ENCODE results near the gene SPP1. TPM values are rescaled to one million over a fixed set of nuclear protein-coding genes. Genes with fewer than 3 reads are reported as not detected.

The SPP1 gene

DNA sequence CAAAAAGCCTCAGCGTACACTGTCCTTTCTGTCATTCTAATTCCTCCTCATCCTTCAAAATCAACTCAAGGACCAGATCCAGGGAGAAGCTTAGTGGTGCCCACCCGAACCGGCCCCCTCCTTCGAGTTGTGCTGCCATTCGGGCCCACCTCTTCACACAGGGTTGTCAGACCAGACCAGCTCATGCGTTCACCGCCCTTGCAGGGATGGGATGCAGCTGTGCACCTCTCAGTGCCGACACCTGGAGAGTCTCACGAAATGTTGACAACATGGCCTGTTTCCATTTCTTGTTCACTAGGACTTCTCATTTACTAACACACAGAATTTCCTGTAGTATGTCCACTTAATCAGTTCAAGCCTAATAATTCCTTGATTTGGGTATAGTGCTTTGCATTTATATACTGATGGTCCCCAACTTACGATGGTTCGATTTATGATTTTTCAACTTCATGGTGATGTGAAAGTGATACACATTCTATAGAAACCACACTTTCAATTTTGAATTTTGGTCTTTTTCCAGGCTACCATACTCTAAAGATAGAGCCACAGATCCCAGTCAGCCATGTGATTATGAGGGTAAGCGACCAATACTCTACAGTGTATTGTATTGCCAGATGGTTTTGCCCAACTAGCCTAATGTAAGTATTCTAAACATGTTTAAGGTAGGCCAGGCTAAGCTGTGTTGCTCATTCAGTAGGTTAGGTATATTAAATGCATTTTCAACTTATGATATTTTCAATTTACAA is 55.2 kb downstream of the SPP1 start:
- peaks cover 42% of the 10 kb centered on the region for H3K79me1 ChIP-seq (replicated peaks; ENCODE audit: low read length, poor library complexity, severe bottlenecking)
- no peak overlapping the region for H2BK120ac ChIP-seq (ENCODE audit: low read depth, low read length)
- H3K18ac ChIP-seq (ENCODE audit: low read depth in 1 of 2, low read length in 2 of 2) = peak overlapping the region in 1 of 2 experiments; percentile 46
- H3K4me1 ChIP-seq (ENCODE audit: control insufficient read depth, insufficient read depth, low read depth, low read length) = peaks cover 1% of the 10 kb centered on the region
- no peak overlapping the region for H3K4ac ChIP-seq (ENCODE audit: low read depth in 1 of 2, low read length in 2 of 2)
- no peak overlapping the region for H2BK15ac ChIP-seq (ENCODE audit: low read depth, poor library complexity, severe bottlenecking)
- H4K8ac ChIP-seq (ENCODE audit: low read length) = no peak overlapping the region
- H2BK5ac ChIP-seq (ENCODE audit: low read depth, low read length, poor library complexity, severe bottlenecking) = no peak overlapping the region
- H2BK12ac ChIP-seq (ENCODE audit: low read length in 2 of 2) = no peak overlapping the region
- H3K14ac ChIP-seq (ENCODE audit: low read length in 2 of 2) = no peak overlapping the region
- H3K36me3 ChIP-seq (ENCODE audit: control insufficient read depth in 1 of 2, insufficient read depth in 2 of 2, low read depth in 1 of 2, low read length in 2 of 2) = peaks cover 28 to 49% of the 10 kb centered on the region in 2 experiments
- 94% methylated on average over 8 of the region's 12 CpGs for WGBS
- H2AK5ac ChIP-seq (ENCODE audit: low read length, severe bottlenecking) = no peak overlapping the region
- H3K27me3 ChIP-seq (ENCODE audit: control insufficient read depth in 1 of 2, insufficient read depth in 1 of 2, low read length in 2 of 2) = no peaks in the 10 kb centered on the region
- no peak overlapping the region for H3K4me2 ChIP-seq (ENCODE audit: low read length, poor library complexity, severe bottlenecking)
- H3K9me3 ChIP-seq (ENCODE audit: control insufficient read depth, low read length) = peaks cover 12% of the 10 kb centered on the region
- no peak overlapping the region for H3K4me3 ChIP-seq (ENCODE audit: insufficient read depth in 1 of 2, low read depth in 1 of 2, low read length in 2 of 2)
- no peak overlapping the region for H3K27ac ChIP-seq (ENCODE audit: low read length, poor library complexity, severe bottlenecking)
- H3K9ac ChIP-seq (ENCODE audit: low read length) = no peak overlapping the region
- H4K91ac ChIP-seq (ENCODE audit: low read length) = no peak overlapping the region
- no peak for DNase-seq
- no peak overlapping the region for H3K23ac ChIP-seq (ENCODE audit: low read length in 2 of 2)
- H2AFZ ChIP-seq (ENCODE audit: low read depth, low read length) = no peak overlapping the region

Small RNA genes within 50 kb of the gene (small RNA-seq; reads per million reads assigned to genes)
- gene RNU1-36P (ENCODE audit: low read depth) = not detected

Data from mesenchymal stem cell (in vitro differentiated cells and primary cell).